ACC112 (cell line): Measurements from ENCODE around the gene LIN37.
"Not testable (repeated sequence)": the region's sequence is repeated elsewhere in the genome, so short reads cannot be mapped to it uniquely, and the experiment has no call there.

Experiments used
- H2AFZ ChIP-seq: fragments of 200-600 bp; sonication (generic); one replicate; pipeline ENCODE4 v1.6.0; 2017; ENCODE audit warnings: antibody characterized with exemption, low read length; ENCODE audit not compliant: unreplicated experiment
- H3K27ac ChIP-seq: fragments of 200-600 bp; sonication (generic); 2 replicates; pipeline ENCODE4 v1.5.1; 2014; ENCODE audit warnings: low read depth, mild to moderate bottlenecking, antibody characterized with exemption, low read length, moderate library complexity
- H3K27me3 ChIP-seq: fragments of 200-600 bp; sonication (generic); 2 replicates; pipeline ENCODE4 v1.6.1; 2014; ENCODE audit warnings: mild to moderate bottlenecking, antibody characterized with exemption, low read length, moderate library complexity, mixed read lengths; ENCODE audit not compliant: insufficient read depth
- H3K36me3 ChIP-seq: fragments of 200-600 bp; sonication (generic); 2 replicates; pipeline ENCODE4 v1.6.1; 2016; ENCODE audit warnings: mild to moderate bottlenecking, antibody characterized with exemption, low read length, moderate library complexity, mixed read lengths; ENCODE audit not compliant: insufficient read depth
- H3K4me1 ChIP-seq: fragments of 200-600 bp; sonication (generic); one replicate; pipeline ENCODE4 v1.6.1; 2016; ENCODE audit warnings: low read length, mixed read lengths; ENCODE audit not compliant: insufficient read depth, unreplicated experiment, control insufficient read depth
- H3K4me3 ChIP-seq: fragments of 200-600 bp; sonication (generic); 2 replicates; pipeline ENCODE4 v1.5.1; 2014; ENCODE audit warnings: mild to moderate bottlenecking, low read depth, low read length
- H3K79me2 ChIP-seq: fragments of 200-600 bp; sonication (generic); one replicate; pipeline ENCODE4 v1.6.0; 2016; ENCODE audit warnings: low read length; ENCODE audit not compliant: control insufficient read depth, unreplicated experiment, insufficient read depth

Gene LIN37

DNA sequence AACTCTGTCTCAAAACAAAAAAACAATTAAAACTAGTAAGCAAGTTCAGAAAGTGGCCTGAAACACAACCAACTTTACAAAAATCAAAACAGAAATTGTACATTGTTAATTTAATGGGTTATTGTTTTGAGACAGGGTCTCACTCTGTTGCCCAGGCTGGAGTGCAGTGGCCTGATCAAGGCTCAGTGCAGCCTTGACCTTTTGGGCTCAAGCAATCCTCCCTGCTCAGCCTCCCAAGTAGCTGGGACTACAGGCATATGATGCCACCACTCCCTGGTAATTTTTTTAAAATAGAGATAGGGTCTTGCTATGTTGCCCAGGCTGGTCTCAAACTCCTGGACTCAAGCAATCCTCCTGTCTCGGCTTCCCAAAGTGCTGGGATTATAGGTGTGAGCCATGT is 47.2 kb downstream of the LIN37 start:
- H3K27ac ChIP-seq, H3K79me2 ChIP-seq, H3K36me3 ChIP-seq, H3K4me3 ChIP-seq, H3K27me3 ChIP-seq, H2AFZ ChIP-seq: not testable (repeated sequence)
- peaks cover 11% of the 10 kb centered on the region for H3K4me1 ChIP-seq

DNA sequence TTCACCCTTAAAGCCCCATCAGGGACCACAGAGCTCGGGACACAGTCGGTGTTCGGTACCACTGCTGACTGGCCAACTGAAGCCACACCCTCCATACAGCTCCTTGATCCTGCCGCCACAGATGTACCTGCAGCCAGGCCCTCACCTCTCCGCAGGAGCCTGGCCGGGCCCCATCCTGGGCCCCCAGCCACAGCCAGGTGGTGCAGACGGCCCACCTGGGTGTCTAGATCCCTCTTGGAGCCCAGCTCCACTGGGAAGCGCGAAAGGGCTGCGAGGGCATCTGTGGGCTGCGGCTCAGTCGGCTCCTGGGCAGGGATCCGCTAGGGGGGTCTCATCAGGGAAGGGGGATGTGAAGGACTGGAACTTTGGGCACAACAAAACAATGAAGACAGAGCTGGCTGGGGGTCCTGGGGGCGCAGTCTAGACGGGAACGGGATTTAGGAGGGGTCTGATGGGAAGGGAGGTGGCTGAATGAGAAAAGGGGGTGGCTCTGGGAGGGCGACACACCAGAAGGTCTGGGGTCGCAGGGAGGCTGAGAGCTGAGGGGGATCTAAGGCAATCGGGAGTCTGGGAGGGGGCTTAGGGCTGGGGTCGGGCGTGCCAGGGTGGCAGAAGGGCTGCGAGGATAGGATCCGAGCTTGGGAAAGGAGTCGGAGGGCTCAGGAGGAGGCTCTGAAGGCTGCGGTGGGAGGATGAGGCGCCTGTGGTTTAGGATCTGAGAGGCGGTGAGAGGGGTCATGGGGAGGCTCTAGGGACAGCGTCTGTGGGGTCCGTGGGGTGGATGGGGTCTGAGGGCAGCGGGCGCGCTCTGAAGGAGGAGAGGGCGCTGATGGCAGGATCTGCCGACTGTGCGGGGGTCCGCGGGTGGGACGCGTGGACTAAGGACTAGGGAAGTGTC is 48.5 kb downstream of the LIN37 start:
- H2AFZ ChIP-seq = no peak overlapping the region
- H3K4me3 ChIP-seq = peak overlapping the region; percentile 47
- no peak overlapping the region for H3K27ac ChIP-seq
- no peaks in the 10 kb centered on the region for H3K36me3 ChIP-seq
- H3K27me3 ChIP-seq = peaks cover 4% of the 10 kb centered on the region; the same call in 1 of the 2 replicates
- no peaks in the 10 kb centered on the region for H3K79me2 ChIP-seq
- peaks cover 11% of the 10 kb centered on the region for H3K4me1 ChIP-seq

- Histone ChIP-seq H3K27ac (no peak overlapping the region), H3K4me1 (peaks cover 11% of the 10 kb centered on the region), H3K36me3 (no peaks in the 10 kb centered on the region), H2AFZ (no peak overlapping the region), H3K27me3 (peaks cover 4% of the 10 kb centered on the region; the same call in 1 of the 2 replicates), H3K4me3 (peak overlapping the region; percentile 47), H3K79me2 (no peaks in the 10 kb centered on the region)
Measured at GRCh38 chr19:35797663-35798062, 49.3 kb downstream of the LIN37 start.

DNA sequence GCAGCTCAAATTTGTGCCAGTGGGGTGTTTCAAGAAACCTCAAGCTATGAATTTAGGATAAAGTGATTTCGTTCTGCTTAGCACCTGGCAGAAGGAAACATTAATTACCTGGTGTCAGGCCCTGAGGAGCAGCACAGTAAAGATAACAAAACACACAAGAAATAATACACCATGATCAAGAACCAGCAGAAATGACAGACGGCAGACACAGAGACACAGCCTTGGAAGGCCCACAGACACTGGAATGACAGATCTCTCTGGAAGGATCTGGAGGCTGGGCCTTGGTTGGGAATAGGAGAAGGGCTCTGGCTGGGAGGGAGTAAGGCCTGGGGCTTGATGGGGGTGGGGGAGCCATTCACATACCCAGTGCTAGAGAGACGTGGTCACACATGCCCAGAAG is 53.5 kb downstream of the LIN37 start:
- Histone ChIP-seq H2AFZ (no peak overlapping the region), H3K36me3 (no peaks in the 10 kb centered on the region), H3K79me2 (no peaks in the 10 kb centered on the region), H3K27ac (no peak overlapping the region), H3K27me3 (peaks cover 4% of the 10 kb centered on the region; the same call in 1 of the 2 replicates), H3K4me1 (no peaks in the 10 kb centered on the region), H3K4me3 (no peak overlapping the region)
